H9 (cell line): ENCODE data around the gene CMSS1. TPM values are rescaled to one million over a fixed set of nuclear protein-coding genes. Genes with fewer than 3 reads are reported as not detected.

Source experiments
- DNase-seq: peaks from one replicate; pipeline ENCODE4 v3.0.0-alpha.2; 2017
- H2AFZ ChIP-seq: one replicate; pipeline ENCODE4 v1.6.1; 2013; ENCODE audit warnings: mild to moderate bottlenecking, low read length, control low read depth, moderate library complexity
- H2AK5ac ChIP-seq: 2 replicates; pipeline ENCODE4 v1.6.1; 2013; ENCODE audit warnings: low read length, control low read depth, mixed read lengths; ENCODE audit not compliant: insufficient read length
- H2BK120ac ChIP-seq: one replicate; pipeline ENCODE4 v1.6.1; 2013; ENCODE audit warnings: low read depth, mild to moderate bottlenecking, low read length, control low read depth, inconsistent platforms; ENCODE audit not compliant: poor library complexity, severe bottlenecking
- H2BK12ac ChIP-seq: 2 replicates; pipeline ENCODE4 v1.6.1; 2013; ENCODE audit warnings: low read length, control low read depth, mixed read lengths, low read depth; ENCODE audit not compliant: insufficient read length
- H2BK15ac ChIP-seq: 2 replicates; pipeline ENCODE4 v1.6.1; 2013; ENCODE audit warnings: low read depth, low read length, control low read depth
- H2BK20ac ChIP-seq: one replicate; pipeline ENCODE4 v1.6.1; 2013; ENCODE audit warnings: low read depth, mild to moderate bottlenecking, low read length, control low read depth, inconsistent platforms; ENCODE audit not compliant: poor library complexity, severe bottlenecking
- H2BK5ac ChIP-seq: 2 replicates; pipeline ENCODE4 v1.6.1; 2013; ENCODE audit warnings: low read length, control low read depth, mixed read lengths; ENCODE audit not compliant: insufficient read length
- H3K14ac ChIP-seq: 2 replicates; pipeline ENCODE4 v1.6.1; 2013; ENCODE audit warnings: low read length, control low read depth; ENCODE audit not compliant: insufficient read depth
- H3K18ac ChIP-seq: 2 replicates; pipeline ENCODE4 v1.6.1; 2013; ENCODE audit warnings: low read depth, mild to moderate bottlenecking, mixed read lengths, low read length, control low read depth; ENCODE audit not compliant: insufficient read length
- H3K23ac ChIP-seq: 2 replicates; pipeline ENCODE4 v1.6.1; 2013; ENCODE audit warnings: low read length, control low read depth, mixed read lengths, low read depth; ENCODE audit not compliant: insufficient read length
- H3K23me2 ChIP-seq: 2 replicates; pipeline ENCODE4 v1.6.1; 2013; ENCODE audit warnings: low read depth, mild to moderate bottlenecking, mixed read lengths, low read length, control low read depth; ENCODE audit not compliant: insufficient read length, poor library complexity, severe bottlenecking
- H3K27ac ChIP-seq: 2 replicates; pipeline ENCODE4 v1.5.1; 2013; ENCODE audit warnings: low read length, control low read depth, mixed read lengths, low read depth; ENCODE audit not compliant: insufficient read length
- H3K27me3 ChIP-seq: 2 replicates; pipeline ENCODE4 v1.6.1; 2013; ENCODE audit warnings: low read length, control low read depth, inconsistent platforms; ENCODE audit not compliant: insufficient read depth
- H3K4ac ChIP-seq: 2 replicates; pipeline ENCODE4 v1.6.1; 2013; ENCODE audit warnings: low read depth, mild to moderate bottlenecking, control low read depth, inconsistent platforms, low read length, moderate library complexity
- H3K4me1 ChIP-seq: 2 replicates; pipeline ENCODE4 v1.6.1; 2013; ENCODE audit warnings: low read length, control low read depth, inconsistent platforms; ENCODE audit not compliant: insufficient read depth
- H3K4me2 ChIP-seq: 2 replicates; pipeline ENCODE4 v1.6.1; 2013; ENCODE audit warnings: low read length, control low read depth, mixed read lengths; ENCODE audit not compliant: insufficient read length, insufficient read depth
- H3K56ac ChIP-seq: 2 replicates; pipeline ENCODE4 v1.6.1; 2013; ENCODE audit warnings: low read depth, mild to moderate bottlenecking, mixed read lengths, low read length, control low read depth; ENCODE audit not compliant: insufficient read length
- H3K79me1 ChIP-seq: 2 replicates; pipeline ENCODE4 v1.6.1; 2013; ENCODE audit warnings: low read depth, mild to moderate bottlenecking, moderate library complexity, low read length, control low read depth, inconsistent platforms; ENCODE audit not compliant: insufficient read depth, poor library complexity, severe bottlenecking
- H3K79me2 ChIP-seq: 2 replicates; pipeline ENCODE4 v1.6.1; 2013; ENCODE audit warnings: low read length, control low read depth, inconsistent platforms; ENCODE audit not compliant: insufficient read depth
- H3K9ac ChIP-seq: 2 replicates; pipeline ENCODE4 v1.6.1; 2013; ENCODE audit warnings: low read length, control low read depth, mixed read lengths; ENCODE audit not compliant: insufficient read length; ENCODE audit errors: extremely low read depth
- H3K9me3 ChIP-seq: one replicate; pipeline ENCODE4 v1.6.1; 2013; ENCODE audit warnings: low read depth, low read length, inconsistent platforms; ENCODE audit not compliant: control insufficient read depth
- H3T11ph ChIP-seq: one replicate; pipeline ENCODE4 v1.6.1; 2013; ENCODE audit warnings: mild to moderate bottlenecking, low read length, control low read depth, inconsistent platforms
- H4K20me1 ChIP-seq: one replicate; pipeline ENCODE4 v1.6.1; 2013; ENCODE audit not compliant: control insufficient read depth, insufficient read length, insufficient read depth
- H4K5ac ChIP-seq: 2 replicates; pipeline ENCODE4 v1.6.1; 2013; ENCODE audit warnings: low read depth, mild to moderate bottlenecking, mixed read lengths, low read length, control low read depth; ENCODE audit not compliant: insufficient read length
- H4K8ac ChIP-seq: replicated peaks from 2 replicates; pipeline ENCODE4 v1.6.1; 2013; ENCODE audit warnings: low read length, control low read depth, mixed read lengths, low read depth; ENCODE audit not compliant: insufficient read length
- H4K91ac ChIP-seq: 2 replicates; pipeline ENCODE4 v1.6.1; 2013; ENCODE audit warnings: low read depth, mild to moderate bottlenecking, moderate library complexity, mixed read lengths, low read length, control low read depth; ENCODE audit not compliant: insufficient read length
- H3K27ac Mint-ChIP-seq, 3 experiments: 2 replicates in 2 of 3; 3 replicates in 1 of 3; pipeline ENCODE4 v1.8.0; 2020 to 2021; ENCODE audit warnings: mixed read lengths in 3 of 3, mild to moderate bottlenecking in 1 of 3, moderate library complexity in 1 of 3
- H3K27me3 Mint-ChIP-seq: 2 replicates; pipeline ENCODE4 v1.8.0; 2021; ENCODE audit warnings: low read depth, mild to moderate bottlenecking, moderate library complexity, mixed read lengths
- H3K36me3 Mint-ChIP-seq, 3 experiments: 2 replicates in 2 of 3; 3 replicates in 1 of 3; pipeline ENCODE4 v1.8.0; 2020 to 2021; ENCODE audit warnings: low read depth in 3 of 3, mixed read lengths in 3 of 3; ENCODE audit not compliant: insufficient read depth in 1 of 3
- H3K4me1 Mint-ChIP-seq, 2 experiments: 2 replicates each; pipeline ENCODE4 v1.8.0; 2020; ENCODE audit warnings: mixed read lengths in 2 of 2
- H3K4me3 Mint-ChIP-seq, 2 experiments: 2 replicates in 1 of 2; 3 replicates in 1 of 2; pipeline ENCODE4 v1.8.0; 2020 to 2021; ENCODE audit warnings: mild to moderate bottlenecking in 2 of 2, mixed read lengths in 2 of 2, moderate library complexity in 1 of 2
- H3K9me3 Mint-ChIP-seq, 2 experiments: 2 replicates in 1 of 2; 3 replicates in 1 of 2; pipeline ENCODE4 v1.8.0; 2020; ENCODE audit warnings: mild to moderate bottlenecking in 2 of 2, mixed read lengths in 2 of 2, moderate library complexity in 1 of 2
- CTCF ChIP-seq: fragments of 200-600 bp; sonication (generic); conservative IDR thresholded peaks from 3 replicates; pipeline ENCODE4 v1.8.0; 2021; ENCODE audit warnings: antibody characterized with exemption, mild to moderate bottlenecking
- WGBS: extraction: QIAGEN DNeasy Blood & Tissue Kit; methylation state at CpG from one replicate; pipeline ENCODE4 v1.1.7; 2013; ENCODE audit warnings: missing lambda C conversion rate, low lambda C conversion rate, mixed read lengths; ENCODE audit not compliant: insufficient read length; ENCODE audit errors: extremely low coverage; 5-methylcytosine and 5-hydroxymethylcytosine counted together
- total RNA-seq: library from RNA; stranded (reverse); gene quantifications from 2 replicates; pipeline ENCODE4 v1.2.1, GENCODE V29; 2021

The CMSS1 gene
- total RNA-seq, 1 experiment from 2014 or later: 61.8 TPM

- no CpG with 5 or more reads among the region's 1 CpG for whole genome bisulfite sequencing
- no peak overlapping the region for H3K4ac ChIP-seq
Observed at GRCh38 chr3:99990179-99990578, 172.5 kb downstream of the CMSS1 start.

More at GRCh38 chr3:99990179-99990578, 172.5 kb downstream of the CMSS1 start:
- Histone ChIP-seq H2BK15ac (no peak overlapping the region), H4K5ac (no peak overlapping the region), H3K79me1 (no peaks in the 10 kb centered on the region), H3K14ac (no peak overlapping the region), H3K79me2 (no peaks in the 10 kb centered on the region), H3K9ac (no peak overlapping the region), H3K23me2 (no peaks in the 10 kb centered on the region), H2AFZ (no peak overlapping the region), H3K4me1 (no peaks in the 10 kb centered on the region), H2BK120ac (no peak overlapping the region), H3K18ac (no peak overlapping the region), H2BK12ac (no peak overlapping the region), H2BK5ac (no peak overlapping the region), H3K4me2 (no peak overlapping the region), H3K9me3 (no peaks in the 10 kb centered on the region), H3K56ac (no peak overlapping the region), H4K20me1 (no peaks in the 10 kb centered on the region), H3T11ph (no peak overlapping the region), H4K91ac (no peak overlapping the region), H3K27ac (no peak overlapping the region), H4K8ac (no peak overlapping the region), H3K27me3 (no peaks in the 10 kb centered on the region), H2BK20ac (no peak overlapping the region), H3K23ac (no peak overlapping the region), H2AK5ac (no peak overlapping the region)
- Mint-ChIP-seq H3K36me3 (peaks cover 15 to 20% (median 17%) of the 10 kb centered on the region in 3 experiments), H3K27ac (no peak overlapping the region), H3K4me1 (peaks cover 6 to 9% of the 10 kb centered on the region in 2 experiments; a peak in 2 of 4 replicates), H3K27me3 (no peaks in the 10 kb centered on the region), H3K4me3 (no peak overlapping the region), H3K9me3 (peaks cover 12 to 19% of the 10 kb centered on the region in 2 experiments; a peak in 4 of 5 replicates)
- no peak for DNase-seq
- TF ChIP-seq CTCF: no peak
